Keratinocyte (primary cell): ENCODE data around the gene UGT1A8. TPM values are rescaled to one million over a fixed set of nuclear protein-coding genes. Genes with fewer than 3 reads are reported as not detected.

Experiments used
- DNase-seq: peaks from one replicate; pipeline ENCODE4 v3.0.0-alpha.2; 2011; ENCODE audit warnings: low read depth, missing footprints, low spot score
- FAIRE-seq: peaks from 2 replicates; lab custom pipeline; 2011; peaks lifted over from hg19 to GRCh38; lab: Jason Lieb, UNC
- H2AFZ ChIP-seq: 2 replicates; pipeline ENCODE4 v1.6.0; 2012; ENCODE audit warnings: low read length, control low read depth, inconsistent platforms; ENCODE audit not compliant: control insufficient read depth
- H3K27ac ChIP-seq: 2 replicates; pipeline ENCODE4 v1.5.1; 2011; ENCODE audit warnings: low read length; ENCODE audit not compliant: control insufficient read depth, insufficient read depth
- H3K27me3 ChIP-seq: 3 replicates; pipeline ENCODE4 v1.6.0; 2011; ENCODE audit warnings: low read length; ENCODE audit not compliant: control insufficient read depth, insufficient read depth; ENCODE audit errors: extremely low read depth
- H3K36me3 ChIP-seq, 2 experiments: 2 replicates in 1 of 2; 3 replicates in 1 of 2; pipeline ENCODE4 v1.5.1; 2011; ENCODE audit warnings: low read length in 2 of 2, mild to moderate bottlenecking in 1 of 2; ENCODE audit not compliant: control insufficient read depth in 2 of 2, insufficient read depth in 2 of 2; ENCODE audit errors: extremely low read depth in 1 of 2
- H3K4me1 ChIP-seq: 3 replicates; pipeline ENCODE4 v1.5.1; 2011; ENCODE audit warnings: low read length; ENCODE audit not compliant: control insufficient read depth, insufficient read depth; ENCODE audit errors: extremely low read depth
- H3K4me2 ChIP-seq: 3 replicates; pipeline ENCODE4 v1.6.0; 2011; ENCODE audit warnings: low read depth, low read length; ENCODE audit not compliant: control insufficient read depth, insufficient read depth; ENCODE audit errors: extremely low read depth
- H3K4me3 ChIP-seq, 3 experiments: fragments of 200-600 bp in 1 of 3; sonication (generic) in 1 of 3; 2 replicates in 2 of 3; 3 replicates in 1 of 3; pipeline ENCODE4 v1.5.1; 2011 to 2016; ENCODE audit warnings: low read length in 3 of 3, mild to moderate bottlenecking in 3 of 3, control low read depth in 2 of 3, inconsistent platforms in 1 of 3, low read depth in 1 of 3, mixed read lengths in 1 of 3, mixed run types in 1 of 3, moderate library complexity in 1 of 3; ENCODE audit not compliant: control insufficient read depth in 2 of 3, insufficient read depth in 2 of 3; ENCODE audit errors: extremely low read depth in 1 of 3
- H3K79me2 ChIP-seq: 2 replicates; pipeline ENCODE4 v1.6.0; 2012; ENCODE audit warnings: low read length; ENCODE audit not compliant: control insufficient read depth, insufficient read depth
- H3K9ac ChIP-seq: 3 replicates; pipeline ENCODE4 v1.6.0; 2011; ENCODE audit warnings: low read length; ENCODE audit not compliant: control insufficient read depth, insufficient read depth; ENCODE audit errors: extremely low read depth
- H3K9me1 ChIP-seq: 3 replicates; pipeline ENCODE4 v1.6.0; 2011; ENCODE audit warnings: low read length; ENCODE audit not compliant: control insufficient read depth, insufficient read depth; ENCODE audit errors: extremely low read depth
- H3K9me3 ChIP-seq: 2 replicates; pipeline ENCODE4 v1.5.1; 2012; ENCODE audit warnings: low read depth, low read length; ENCODE audit not compliant: control insufficient read depth
- H4K20me1 ChIP-seq: 3 replicates; pipeline ENCODE4 v1.6.0; 2011; ENCODE audit warnings: low read length; ENCODE audit not compliant: control insufficient read depth, insufficient read depth; ENCODE audit errors: extremely low read depth
- EZH2 ChIP-seq: IDR thresholded peaks from one replicate; pipeline ENCODE4 v1.6.1; 2012; ENCODE audit warnings: inconsistent platforms, mild to moderate bottlenecking, low read length, moderate library complexity
- dilution Hi-C: fragments of 300-500 bp; cut with MboI; formaldehyde crosslinking; loops from one replicate; pipeline ENCODE4 v1.7.0; 2020; ENCODE audit warnings: low sequenced_read_pairs; ENCODE audit not compliant: extremely low pct_ligation_motif_present
- polyA plus RNA-seq, 5 experiments: library from polyadenylated mRNA; depleted of rRNA in 3 of 5; stranded (reverse) in 3 of 5; stranded (forward) in 1 of 5; unstranded in 1 of 5; fragments of >200 nt; gene quantifications; 1 replicate in 1 of 5; 2 replicates in 3 of 5; 3 replicates in 1 of 5; pipeline versions ENCODE4 v1.2.1 to v1.2.3, GENCODE V29; 2011 to 2012; ENCODE audit warnings: missing spikeins in 2 of 5, low read depth in 1 of 5, low replicate concordance in 1 of 5
- TF ChIP-seq, protein P1 (sequence below), 3 experiments: IDR thresholded peaks in 1 of 3; conservative IDR thresholded peaks in 1 of 3; optimal IDR thresholded peaks in 1 of 3; 2 replicates in 2 of 3; 3 replicates in 1 of 3; pipeline versions ENCODE3 to v1.5.1; 2011; ENCODE audit warnings: low read length in 3 of 3, mild to moderate bottlenecking in 3 of 3, moderate library complexity in 2 of 3, control low read depth in 1 of 3, inconsistent platforms in 1 of 3; ENCODE audit not compliant: insufficient read depth in 2 of 3; ENCODE audit errors: extremely low read depth in 1 of 3

UGT1A8 gene
- polyA plus RNA-seq, 1 donor (not counting 4 experiments of a cell fraction or from before 2014, with no cell fraction given), result 0.64 TPM

DNA sequence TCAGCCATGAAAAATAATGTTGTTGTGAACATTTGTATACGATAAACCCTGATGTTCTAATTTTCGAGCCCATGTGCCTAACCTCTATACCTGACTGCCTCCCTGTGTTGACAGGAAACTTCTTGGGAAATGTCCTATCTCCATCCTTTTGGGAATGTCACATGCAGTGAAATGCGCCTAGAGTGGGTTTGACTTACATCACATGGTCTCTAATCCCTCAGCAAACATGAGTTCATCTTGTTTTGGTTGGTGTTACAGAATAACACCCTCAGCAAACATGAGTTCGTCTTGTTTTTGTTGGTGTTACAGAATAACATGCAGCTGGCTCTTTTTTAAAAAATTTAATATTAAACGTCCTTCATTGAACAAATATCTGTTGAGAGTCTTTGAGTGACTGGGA is 70.9 kb downstream of the UGT1A8 start:
- Histone ChIP-seq H3K9me1 (no peaks in the 10 kb centered on the region), H3K27me3 (no peaks in the 10 kb centered on the region), H3K27ac (no peak overlapping the region), H3K4me1 (peaks cover 33% of the 10 kb centered on the region), H3K4me3 (no peak overlapping the region), H3K9me3 (no peaks in the 10 kb centered on the region), H3K9ac (no peak overlapping the region), H3K79me2 (peaks cover 18% of the 10 kb centered on the region), H4K20me1 (no peaks in the 10 kb centered on the region), H3K36me3 (no peaks in the 10 kb centered on the region), H3K4me2 (no peak overlapping the region), H2AFZ (no peak overlapping the region)
- dilution Hi-C loops, result no loop called here
- DNase-seq (no peak), FAIRE-seq (no peak)
- TF ChIP-seq, protein P1, sequence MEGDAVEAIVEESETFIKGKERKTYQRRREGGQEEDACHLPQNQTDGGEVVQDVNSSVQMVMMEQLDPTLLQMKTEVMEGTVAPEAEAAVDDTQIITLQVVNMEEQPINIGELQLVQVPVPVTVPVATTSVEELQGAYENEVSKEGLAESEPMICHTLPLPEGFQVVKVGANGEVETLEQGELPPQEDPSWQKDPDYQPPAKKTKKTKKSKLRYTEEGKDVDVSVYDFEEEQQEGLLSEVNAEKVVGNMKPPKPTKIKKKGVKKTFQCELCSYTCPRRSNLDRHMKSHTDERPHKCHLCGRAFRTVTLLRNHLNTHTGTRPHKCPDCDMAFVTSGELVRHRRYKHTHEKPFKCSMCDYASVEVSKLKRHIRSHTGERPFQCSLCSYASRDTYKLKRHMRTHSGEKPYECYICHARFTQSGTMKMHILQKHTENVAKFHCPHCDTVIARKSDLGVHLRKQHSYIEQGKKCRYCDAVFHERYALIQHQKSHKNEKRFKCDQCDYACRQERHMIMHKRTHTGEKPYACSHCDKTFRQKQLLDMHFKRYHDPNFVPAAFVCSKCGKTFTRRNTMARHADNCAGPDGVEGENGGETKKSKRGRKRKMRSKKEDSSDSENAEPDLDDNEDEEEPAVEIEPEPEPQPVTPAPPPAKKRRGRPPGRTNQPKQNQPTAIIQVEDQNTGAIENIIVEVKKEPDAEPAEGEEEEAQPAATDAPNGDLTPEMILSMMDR (optimal IDR thresholded peaks at IDR 0.05 in 1 of 3, IDR thresholded peaks at IDR 0.05 in 1 of 3, conservative IDR thresholded peaks at IDR 0.05 in 1 of 3; ENCODE audit: extremely low read depth in 1 of 3, insufficient read depth in 2 of 3, low read length in 3 of 3), result no peak
- no peak for TF ChIP-seq EZH2

DNA sequence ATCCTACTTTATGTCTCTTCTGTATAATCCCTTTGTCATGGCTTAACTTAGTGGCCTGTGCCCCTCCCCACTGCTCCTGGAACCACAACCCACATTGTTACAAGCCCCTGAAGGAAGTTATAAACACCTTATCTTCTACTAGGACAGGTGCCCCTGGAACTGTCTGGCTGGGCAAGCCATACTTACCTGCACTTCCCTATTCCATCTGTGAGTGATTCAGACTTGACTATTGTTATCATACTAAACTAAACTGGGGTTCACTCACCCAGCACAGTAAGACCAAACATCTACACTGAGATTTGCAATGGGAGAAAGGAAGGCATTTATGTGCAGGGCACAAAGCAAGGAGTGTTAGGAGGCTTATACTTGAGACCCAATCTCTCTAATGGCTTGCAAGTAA is 71.6 kb downstream of the UGT1A8 start:
- dilution Hi-C loops, result no loop called here
- Histone ChIP-seq H4K20me1 (no peaks in the 10 kb centered on the region), H3K27ac (no peak overlapping the region), H3K9ac (no peak overlapping the region), H3K9me1 (no peaks in the 10 kb centered on the region), H3K4me2 (no peak overlapping the region), H3K4me1 (peaks cover 40% of the 10 kb centered on the region), H3K36me3 (peaks cover 0 to 4% of the 10 kb centered on the region in 2 experiments), H3K27me3 (no peaks in the 10 kb centered on the region), H3K9me3 (no peaks in the 10 kb centered on the region), H3K79me2 (peaks cover 25% of the 10 kb centered on the region), H2AFZ (no peak overlapping the region), H3K4me3 (no peak overlapping the region)
- no peak for TF ChIP-seq EZH2
- TF ChIP-seq, protein P1 (optimal IDR thresholded peaks at IDR 0.05 in 1 of 3, IDR thresholded peaks at IDR 0.05 in 1 of 3, conservative IDR thresholded peaks at IDR 0.05 in 1 of 3; ENCODE audit: extremely low read depth in 1 of 3, insufficient read depth in 2 of 3, low read length in 3 of 3), result no peak
- no peak for FAIRE-seq
- no peak for DNase-seq
